ENCODE data around the gene SRP14.

Gene SRP14

DNA sequence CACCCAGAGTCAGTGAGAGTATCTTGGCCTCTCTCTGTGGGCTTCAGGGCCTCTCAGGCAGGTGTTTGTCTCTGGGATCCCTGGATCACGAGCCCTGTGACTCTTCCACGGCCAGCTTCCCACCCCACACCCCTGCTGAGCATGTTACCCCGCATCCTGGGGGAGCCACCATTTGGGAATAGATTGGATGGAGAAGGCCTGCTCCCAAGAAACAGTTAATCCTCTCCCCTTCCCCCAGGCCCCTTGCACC lies 15.5 kb upstream of the SRP14 start:
- Histone ChIP-seq H3K79me2 (ENCODE audit: insufficient read depth, low read depth) (no peaks in the 10 kb centered on the region), H3K4me2 (peak overlapping the region; percentile 74), H4K20me1 (ENCODE audit: insufficient read depth) (no peaks in the 10 kb centered on the region), H3K4me1 (ENCODE audit: low read depth, poor library complexity, severe bottlenecking) (peaks cover 94% of the 10 kb centered on the region), H3K4me3 (IDR thresholded peaks at IDR 0.05; ENCODE audit: insufficient read depth, low read depth, low read length) (no peak overlapping the region), H3K9ac (peak overlapping the region; percentile 63; the same call in 1 of the 2 replicates), H2AFZ (ENCODE audit: low read depth) (peak overlapping the region; percentile 49; the same call in 1 of the 2 replicates), H3K36me3 (ENCODE audit: insufficient read depth) (no peaks in the 10 kb centered on the region), H3K27ac (peak overlapping the region; percentile 97), H3K27me3 (ENCODE audit: insufficient read depth, low read depth) (no peaks in the 10 kb centered on the region)
- TF ChIP-seq, protein P1, sequence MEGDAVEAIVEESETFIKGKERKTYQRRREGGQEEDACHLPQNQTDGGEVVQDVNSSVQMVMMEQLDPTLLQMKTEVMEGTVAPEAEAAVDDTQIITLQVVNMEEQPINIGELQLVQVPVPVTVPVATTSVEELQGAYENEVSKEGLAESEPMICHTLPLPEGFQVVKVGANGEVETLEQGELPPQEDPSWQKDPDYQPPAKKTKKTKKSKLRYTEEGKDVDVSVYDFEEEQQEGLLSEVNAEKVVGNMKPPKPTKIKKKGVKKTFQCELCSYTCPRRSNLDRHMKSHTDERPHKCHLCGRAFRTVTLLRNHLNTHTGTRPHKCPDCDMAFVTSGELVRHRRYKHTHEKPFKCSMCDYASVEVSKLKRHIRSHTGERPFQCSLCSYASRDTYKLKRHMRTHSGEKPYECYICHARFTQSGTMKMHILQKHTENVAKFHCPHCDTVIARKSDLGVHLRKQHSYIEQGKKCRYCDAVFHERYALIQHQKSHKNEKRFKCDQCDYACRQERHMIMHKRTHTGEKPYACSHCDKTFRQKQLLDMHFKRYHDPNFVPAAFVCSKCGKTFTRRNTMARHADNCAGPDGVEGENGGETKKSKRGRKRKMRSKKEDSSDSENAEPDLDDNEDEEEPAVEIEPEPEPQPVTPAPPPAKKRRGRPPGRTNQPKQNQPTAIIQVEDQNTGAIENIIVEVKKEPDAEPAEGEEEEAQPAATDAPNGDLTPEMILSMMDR (conservative IDR thresholded peaks at IDR 0.05; ENCODE audit: low read depth, low read length) = no peak

DNA sequence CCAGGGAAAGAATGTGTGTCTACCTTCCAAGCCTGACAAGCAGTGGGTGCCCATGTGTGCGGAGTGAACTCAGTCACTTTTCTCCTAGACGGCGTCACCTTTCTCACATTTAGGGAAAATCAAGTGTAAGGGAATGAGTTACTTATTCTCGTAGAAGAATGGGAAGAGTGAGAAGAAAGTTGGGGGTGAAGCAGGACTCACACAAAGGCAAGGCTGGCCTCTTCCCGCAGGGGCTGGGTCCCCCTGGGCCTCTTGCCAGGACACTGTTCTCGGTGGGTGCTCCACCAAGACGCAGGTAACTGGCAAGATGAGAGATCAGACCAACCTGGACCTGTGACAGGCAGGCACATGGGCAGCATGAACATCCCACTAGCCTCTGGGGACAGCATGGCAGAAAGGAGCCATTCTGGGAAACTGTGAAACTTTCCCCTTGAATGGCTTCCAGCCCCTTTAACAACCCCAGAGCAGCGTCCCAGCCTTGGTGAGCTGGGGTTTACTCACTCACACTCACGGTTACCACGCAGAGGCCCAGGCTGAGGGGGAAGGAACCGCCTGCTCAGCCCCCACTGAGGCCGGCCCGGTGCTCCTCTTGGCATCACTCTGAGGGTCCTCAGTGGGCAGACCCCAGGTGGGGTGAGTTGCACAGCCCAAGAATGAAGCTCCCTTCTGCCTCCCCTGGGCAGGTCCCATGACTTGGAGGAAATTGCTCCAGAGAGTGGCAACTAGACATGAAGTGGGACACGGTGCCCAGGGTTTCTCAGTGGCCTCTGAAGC lies 15.0 kb upstream of the SRP14 start:
- H3K4me3 ChIP-seq (IDR thresholded peaks at IDR 0.05; ENCODE audit: insufficient read depth, low read depth, low read length) = no peak overlapping the region
- no peaks in the 10 kb centered on the region for H3K27me3 ChIP-seq (ENCODE audit: insufficient read depth, low read depth)
- peak overlapping the region; percentile 74 for H3K4me2 ChIP-seq
- H3K4me1 ChIP-seq (ENCODE audit: low read depth, poor library complexity, severe bottlenecking) = peaks cover 94% of the 10 kb centered on the region
- H3K27ac ChIP-seq = peak overlapping the region; percentile 97
- H4K20me1 ChIP-seq (ENCODE audit: insufficient read depth) = no peaks in the 10 kb centered on the region
- peak overlapping the region; percentile 49; the same call in 1 of the 2 replicates for H2AFZ ChIP-seq (ENCODE audit: low read depth)
- H3K36me3 ChIP-seq (ENCODE audit: insufficient read depth) = no peaks in the 10 kb centered on the region
- TF ChIP-seq, protein P1 (conservative IDR thresholded peaks at IDR 0.05; ENCODE audit: low read depth, low read length) = no peak
- H3K79me2 ChIP-seq (ENCODE audit: insufficient read depth, low read depth) = no peaks in the 10 kb centered on the region
- peak overlapping the region; percentile 63 for H3K9ac ChIP-seq

DNA sequence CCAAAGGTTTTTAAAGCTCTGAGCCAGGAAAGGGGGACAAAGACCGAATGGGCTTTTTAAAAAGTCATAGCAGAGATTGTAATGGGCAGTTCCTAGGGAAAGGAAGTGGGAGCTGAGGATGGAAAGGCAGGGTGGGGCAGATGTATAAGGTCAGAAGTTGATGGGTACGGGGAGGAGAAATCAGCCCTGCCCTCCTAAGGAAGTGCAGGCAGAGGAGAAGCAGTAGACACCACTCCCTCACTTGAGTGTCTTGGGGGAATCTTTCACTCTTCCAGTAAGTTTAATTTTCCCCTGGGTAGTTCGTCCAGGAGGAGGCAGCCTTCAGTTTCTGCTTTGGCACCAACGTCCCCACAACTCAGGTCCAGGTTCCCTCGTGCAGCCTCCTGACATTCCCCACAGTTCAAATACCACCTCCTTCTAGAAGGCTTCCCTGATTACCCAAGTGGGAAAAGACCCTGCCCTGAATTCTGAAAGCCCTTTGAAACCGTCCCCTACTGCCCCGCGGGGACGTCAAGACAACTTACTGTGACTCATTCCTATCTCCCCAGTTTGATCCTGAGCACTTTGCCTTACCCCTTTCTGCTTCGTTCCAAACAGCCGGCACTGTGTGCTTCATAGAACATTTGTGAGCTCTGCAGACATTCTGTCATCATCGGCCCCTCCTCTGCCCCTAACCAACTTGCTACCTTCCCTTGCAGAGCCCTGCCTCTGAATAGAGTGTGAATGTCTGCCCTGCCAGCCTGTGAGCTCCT lies 14.3 kb upstream of the SRP14 start:
- TF ChIP-seq, protein P1 (conservative IDR thresholded peaks at IDR 0.05; ENCODE audit: low read depth, low read length) = no peak
- no peaks in the 10 kb centered on the region for H4K20me1 ChIP-seq (ENCODE audit: insufficient read depth)
- H3K27ac ChIP-seq = peak overlapping the region; percentile 97
- H3K36me3 ChIP-seq (ENCODE audit: insufficient read depth) = no peaks in the 10 kb centered on the region
- H3K4me3 ChIP-seq (IDR thresholded peaks at IDR 0.05; ENCODE audit: insufficient read depth, low read depth, low read length) = no peak overlapping the region
- peak overlapping the region; percentile 74 for H3K4me2 ChIP-seq
- peak overlapping the region; percentile 63 for H3K9ac ChIP-seq
- H3K4me1 ChIP-seq (ENCODE audit: low read depth, poor library complexity, severe bottlenecking) = peaks cover 94% of the 10 kb centered on the region
- no peak overlapping the region for H2AFZ ChIP-seq (ENCODE audit: low read depth)
- H3K27me3 ChIP-seq (ENCODE audit: insufficient read depth, low read depth) = no peaks in the 10 kb centered on the region
- no peaks in the 10 kb centered on the region for H3K79me2 ChIP-seq (ENCODE audit: insufficient read depth, low read depth)

DNA sequence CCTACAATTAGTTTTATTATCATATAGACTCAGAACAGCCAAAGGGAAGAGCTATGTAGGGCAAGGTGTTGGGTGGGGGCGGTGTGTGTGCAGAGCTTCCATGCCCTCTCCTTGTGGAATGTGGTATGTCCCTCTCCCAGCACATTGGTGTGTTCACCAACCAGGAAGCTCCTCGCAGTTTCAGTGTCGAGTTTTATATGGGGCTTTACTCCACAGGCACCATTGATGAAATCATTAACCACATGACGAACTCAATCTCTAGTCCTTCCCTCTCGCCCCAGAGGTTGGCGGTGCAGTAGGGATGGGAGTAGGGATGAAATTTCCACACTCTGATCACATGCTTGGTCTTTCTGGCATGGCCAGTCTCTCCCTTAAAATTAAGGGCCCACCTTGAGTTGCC lies 13.6 kb upstream of the SRP14 start:
- no peaks in the 10 kb centered on the region for H3K27me3 ChIP-seq (ENCODE audit: insufficient read depth, low read depth)
- H4K20me1 ChIP-seq (ENCODE audit: insufficient read depth) = no peaks in the 10 kb centered on the region
- no peaks in the 10 kb centered on the region for H3K79me2 ChIP-seq (ENCODE audit: insufficient read depth, low read depth)
- peak overlapping the region; percentile 74; the same call in 1 of the 2 replicates for H3K4me2 ChIP-seq
- H3K9ac ChIP-seq = no peak overlapping the region
- no peak overlapping the region for H2AFZ ChIP-seq (ENCODE audit: low read depth)
- peak overlapping the region; percentile 97; the same call in 1 of the 2 replicates for H3K27ac ChIP-seq
- H3K4me3 ChIP-seq (IDR thresholded peaks at IDR 0.05; ENCODE audit: insufficient read depth, low read depth, low read length) = no peak overlapping the region
- H3K36me3 ChIP-seq (ENCODE audit: insufficient read depth) = no peaks in the 10 kb centered on the region
- TF ChIP-seq, protein P1 (conservative IDR thresholded peaks at IDR 0.05; ENCODE audit: low read depth, low read length) = no peak
- peaks cover 94% of the 10 kb centered on the region for H3K4me1 ChIP-seq (ENCODE audit: low read depth, poor library complexity, severe bottlenecking)
